Dedifferentiated amniotic fluid mesenchymal stem cell (primary cell): ENCODE results near the gene FAM210A.

ENCODE experiments used
- DNase-seq: peaks from one replicate; pipeline ENCODE4 v3.0.0-alpha.2; 2016; ENCODE audit errors: extremely low spot score

FAM210A gene

GRCh38 chr18:13621886-13622619 lies 104.3 kb downstream of the FAM210A start:
- DNase-seq = no peak

DNA sequence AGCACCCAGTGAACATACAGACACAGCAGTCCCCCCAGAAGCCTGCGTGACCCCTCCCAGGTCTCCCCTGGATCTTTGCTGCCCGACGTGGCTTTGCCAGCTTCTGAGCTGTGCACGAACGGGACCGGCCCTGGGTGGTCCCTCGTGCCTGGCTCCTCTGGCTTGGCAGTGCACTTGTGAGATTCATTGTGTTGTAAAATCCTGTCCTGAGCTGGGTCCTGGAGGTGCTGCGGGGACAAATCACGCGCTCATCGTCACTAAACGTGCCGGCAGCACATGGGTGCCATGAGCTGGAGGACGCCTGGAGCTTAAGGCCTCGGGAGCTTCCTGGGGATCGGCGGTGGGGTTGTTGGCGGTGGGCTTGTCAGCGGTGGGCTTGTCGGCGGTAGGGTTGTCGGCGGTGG lies 104.9 kb downstream of the FAM210A start:
- DNase-seq = no peak

- no peak for DNase-seq
Observed at GRCh38 chr18:13620818-13621445, 105.4 kb downstream of the FAM210A start.

- no peak for DNase-seq
Observed at GRCh38 chr18:13620206-13620672, 106.1 kb downstream of the FAM210A start.

- no peak for DNase-seq
Observed at GRCh38 chr18:13619505-13620205, 106.7 kb downstream of the FAM210A start.

DNA sequence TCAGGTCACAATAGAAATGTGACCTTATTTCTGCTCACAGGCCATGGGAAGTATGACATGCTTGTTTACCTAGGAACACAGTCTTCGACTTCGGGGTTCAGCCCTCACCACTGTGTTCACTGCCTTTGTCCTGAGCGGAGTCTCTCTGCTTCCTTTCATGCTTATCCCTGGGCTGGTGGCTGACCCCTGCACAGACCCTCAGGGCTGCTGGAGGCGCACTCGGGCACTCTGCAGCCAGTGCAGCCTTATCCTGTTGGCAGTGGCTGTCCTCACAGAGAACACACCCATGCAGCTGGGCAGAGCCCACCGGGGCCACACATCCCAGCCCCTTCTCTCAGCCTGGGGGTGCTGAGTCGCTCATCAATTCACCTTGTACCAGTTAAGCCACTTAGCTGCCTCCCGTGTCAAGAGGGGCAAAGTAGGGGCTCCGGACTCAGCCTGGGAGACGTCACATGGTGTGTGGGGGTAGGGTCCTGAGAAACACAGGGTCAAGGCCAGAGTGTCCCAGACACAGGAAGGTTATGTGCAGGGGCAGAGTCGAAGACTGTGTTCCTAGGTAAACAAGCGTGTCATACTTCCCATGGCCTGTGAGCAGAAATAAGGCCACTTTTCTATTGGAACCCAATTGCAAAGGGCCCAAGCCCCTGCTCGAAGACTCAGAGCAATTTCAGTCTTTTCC lies 107.5 kb downstream of the FAM210A start:
- DNase-seq = no peak

DNA sequence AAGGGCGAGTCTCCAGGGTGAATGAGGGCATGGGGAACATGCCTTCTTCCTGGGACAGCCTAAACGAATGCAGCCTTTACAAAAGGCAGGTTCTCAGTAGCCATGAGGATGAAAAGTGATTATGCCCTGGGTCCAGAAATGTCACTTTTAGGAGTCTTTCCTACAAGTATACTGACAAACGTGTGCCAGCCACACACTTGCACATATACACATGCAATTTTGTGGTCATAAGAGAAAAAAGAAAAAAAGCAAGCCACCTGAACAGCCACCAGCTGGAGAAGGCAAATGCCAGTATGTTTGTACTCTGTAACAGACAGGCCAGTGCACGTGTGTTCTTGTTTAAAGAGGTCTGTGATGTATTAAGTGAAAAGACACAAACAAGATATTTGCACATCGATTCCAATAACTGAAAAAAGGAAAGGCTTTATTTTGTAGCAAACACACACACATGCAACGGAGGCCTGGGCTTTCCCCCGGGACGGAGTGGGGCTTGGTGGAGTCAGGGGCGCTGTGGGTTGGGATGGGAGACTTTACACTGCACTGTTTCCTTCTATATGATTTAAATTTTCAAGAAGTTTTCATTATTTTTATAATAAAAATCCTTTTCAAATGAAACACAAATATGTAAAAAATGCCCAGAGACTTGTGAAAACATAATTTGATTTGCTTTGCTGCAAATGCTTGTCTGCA lies 108.4 kb downstream of the FAM210A start:
- no peak for DNase-seq

- DNase-seq = no peak
Observed at GRCh38 chr18:13616525-13617035, 109.8 kb downstream of the FAM210A start.

GRCh38 chr18:13616041-13616440 lies 110.3 kb downstream of the FAM210A start:
- DNase-seq = no peak

DNA sequence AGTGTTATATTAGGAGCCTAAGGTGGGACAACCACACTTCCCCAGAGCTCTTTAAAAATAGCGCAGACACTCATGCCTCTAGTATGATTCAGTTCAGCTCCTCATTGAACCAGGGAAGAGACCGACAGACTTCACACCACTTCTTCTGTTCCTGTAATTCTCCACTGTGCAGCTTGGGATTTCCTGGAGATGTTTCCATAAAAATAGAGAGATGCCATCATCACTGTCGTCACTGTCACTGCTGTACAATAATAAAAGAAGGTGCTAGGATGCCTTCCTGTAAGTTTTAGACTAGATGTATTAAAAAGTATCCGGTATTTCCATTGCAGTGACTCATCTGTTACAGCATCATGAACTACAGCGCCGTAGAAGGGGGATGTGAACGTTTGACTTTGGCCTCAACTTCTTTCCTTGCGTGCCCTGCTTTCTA lies 110.9 kb downstream of the FAM210A start:
- no peak for DNase-seq

GRCh38 chr18:13614641-13615288 lies 111.6 kb downstream of the FAM210A start:
- no peak for DNase-seq

DNA sequence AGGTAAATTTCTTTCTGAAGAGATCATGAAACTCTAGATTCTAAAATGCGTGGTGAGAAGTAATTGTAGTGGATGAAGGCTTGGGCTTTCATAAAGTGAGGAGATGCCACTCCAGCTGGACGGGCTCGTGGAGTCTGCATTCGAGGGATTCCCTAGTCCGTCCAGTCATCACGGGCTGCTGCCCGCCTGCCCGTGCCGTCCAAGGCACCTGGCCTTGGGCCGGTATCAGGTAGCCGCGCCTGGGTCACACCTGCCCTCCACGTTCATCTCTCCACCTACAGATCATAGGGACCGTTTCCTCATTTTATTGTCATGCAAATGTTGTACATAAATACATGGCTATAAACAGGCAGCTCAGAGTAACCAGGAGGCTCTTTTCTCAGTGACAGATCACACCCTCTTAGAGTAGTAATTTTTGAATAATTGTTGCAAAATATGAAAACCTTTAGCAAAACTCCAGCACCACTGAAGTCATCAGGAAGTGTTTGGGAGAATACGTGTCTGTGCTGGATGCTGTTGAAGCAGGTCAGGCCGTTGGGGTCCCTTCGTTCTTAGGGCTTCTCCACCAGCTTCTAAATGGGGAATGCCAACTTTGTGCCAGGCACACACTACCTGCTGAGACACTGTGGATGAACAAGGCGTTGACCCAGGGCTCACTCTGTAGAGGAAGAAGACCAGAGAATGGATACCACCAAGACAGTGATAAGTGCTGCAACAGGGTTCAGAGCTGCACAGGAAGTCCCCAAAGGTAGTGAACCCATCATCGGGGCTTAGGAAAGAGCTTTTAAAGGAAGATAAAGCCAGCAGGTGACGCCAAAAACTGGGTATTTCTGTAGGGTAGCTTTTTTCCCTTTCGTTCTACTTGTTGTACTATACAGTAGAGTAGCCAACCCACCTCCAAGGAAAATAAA lies 112.5 kb downstream of the FAM210A start:
- DNase-seq = no peak
